HCT116 (cell line): Measurements from ENCODE around the gene EXOC4.

ENCODE experiments used
- CEBPB ChIP-seq: IDR thresholded peaks from 2 replicates; pipeline ENCODE4 v1.6.1; 2012; ENCODE audit warnings: low read depth
- ELF1 ChIP-seq: IDR thresholded peaks from 2 replicates; pipeline ENCODE4 v1.6.1; 2012; ENCODE audit warnings: low read depth, borderline replicate concordance
- EZH2 ChIP-seq: fragments of 200-600 bp; sonication (generic); IDR thresholded peaks from 2 replicates; pipeline ENCODE4 v1.6.1; 2017; ENCODE audit warnings: antibody characterized with exemption, mixed run types
- EZH2phosphoT487 ChIP-seq: fragments of 200-600 bp; IDR thresholded peaks from 2 replicates; pipeline ENCODE4 v1.6.1; 2018; ENCODE audit warnings: antibody characterized with exemption, borderline replicate concordance
- JUND ChIP-seq: IDR thresholded peaks from 2 replicates; pipeline ENCODE4 v1.6.1; 2012
- POLR2A ChIP-seq: IDR thresholded peaks from 2 replicates; pipeline ENCODE4 v1.7.0; 2011; ENCODE audit warnings: borderline replicate concordance; ENCODE audit not compliant: insufficient read depth, insufficient read length; ENCODE audit errors: extremely low read depth
- POLR2AphosphoS5 ChIP-seq: IDR thresholded peaks from 2 replicates; pipeline ENCODE4 v1.6.1; 2011; ENCODE audit warnings: mild to moderate bottlenecking, low read depth, low read length, moderate library complexity
- SP1 ChIP-seq: IDR thresholded peaks from 2 replicates; pipeline ENCODE4 v1.6.1; 2012; ENCODE audit warnings: low read depth
- SRF ChIP-seq: IDR thresholded peaks from 2 replicates; pipeline ENCODE4 v1.6.1; 2012; ENCODE audit warnings: low read depth
- TCF7L2 ChIP-seq: IDR thresholded peaks from 2 replicates; pipeline ENCODE4 v1.7.0; 2011; ENCODE audit warnings: borderline replicate concordance, inconsistent platforms; ENCODE audit not compliant: insufficient read depth, insufficient read length; ENCODE audit errors: extremely low read depth
- ZNF274 ChIP-seq: fragments of 200-500 bp; sonication (Bioruptor generic); IDR thresholded peaks from 2 replicates; pipeline ENCODE4 v1.6.1; 2014; ENCODE audit warnings: mild to moderate bottlenecking, low read depth, low read length, inconsistent platforms
- TF ChIP-seq, protein P1 (sequence below), 3 experiments: fragments of 200-600 bp in 1 of 3; sonication (generic) in 1 of 3; IDR thresholded peaks in 2 of 3; conservative IDR thresholded peaks in 1 of 3; 2 replicates each; pipeline ENCODE4 v1.5.1; 2012 to 2017; ENCODE audit warnings: low read depth in 2 of 3, low read length in 2 of 3, antibody characterized with exemption in 1 of 3, borderline replicate concordance in 1 of 3, control low read depth in 1 of 3, mild to moderate bottlenecking in 1 of 3, mixed read lengths in 1 of 3, mixed run types in 1 of 3, moderate library complexity in 1 of 3; ENCODE audit not compliant: insufficient read depth in 1 of 3
- TF ChIP-seq, protein P2 (sequence below): IDR thresholded peaks from 2 replicates; pipeline ENCODE4 v1.6.1; 2012; ENCODE audit warnings: low read depth

DNA sequence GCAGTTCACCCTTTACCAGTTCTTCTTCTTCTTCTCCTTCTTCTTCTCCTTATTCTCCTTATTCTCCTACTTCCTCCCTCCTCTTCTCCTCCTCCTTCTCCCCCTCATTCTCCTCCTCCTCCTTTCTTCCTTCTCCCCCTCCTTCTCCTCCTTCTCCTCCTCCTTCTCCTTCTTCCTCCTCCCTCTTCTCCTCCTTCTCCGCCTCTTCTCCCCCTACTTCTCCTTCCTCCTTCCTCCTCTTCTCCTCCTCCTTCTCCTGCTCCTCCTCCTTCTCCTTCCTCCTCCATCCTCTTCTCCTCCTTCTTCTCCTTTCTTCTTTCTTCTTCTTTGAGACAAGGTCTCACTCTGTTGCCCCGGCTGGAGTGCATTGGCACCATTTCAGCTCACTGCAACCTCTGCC is 816.3 kb downstream of the EXOC4 start:
- TF ChIP-seq, protein P1, sequence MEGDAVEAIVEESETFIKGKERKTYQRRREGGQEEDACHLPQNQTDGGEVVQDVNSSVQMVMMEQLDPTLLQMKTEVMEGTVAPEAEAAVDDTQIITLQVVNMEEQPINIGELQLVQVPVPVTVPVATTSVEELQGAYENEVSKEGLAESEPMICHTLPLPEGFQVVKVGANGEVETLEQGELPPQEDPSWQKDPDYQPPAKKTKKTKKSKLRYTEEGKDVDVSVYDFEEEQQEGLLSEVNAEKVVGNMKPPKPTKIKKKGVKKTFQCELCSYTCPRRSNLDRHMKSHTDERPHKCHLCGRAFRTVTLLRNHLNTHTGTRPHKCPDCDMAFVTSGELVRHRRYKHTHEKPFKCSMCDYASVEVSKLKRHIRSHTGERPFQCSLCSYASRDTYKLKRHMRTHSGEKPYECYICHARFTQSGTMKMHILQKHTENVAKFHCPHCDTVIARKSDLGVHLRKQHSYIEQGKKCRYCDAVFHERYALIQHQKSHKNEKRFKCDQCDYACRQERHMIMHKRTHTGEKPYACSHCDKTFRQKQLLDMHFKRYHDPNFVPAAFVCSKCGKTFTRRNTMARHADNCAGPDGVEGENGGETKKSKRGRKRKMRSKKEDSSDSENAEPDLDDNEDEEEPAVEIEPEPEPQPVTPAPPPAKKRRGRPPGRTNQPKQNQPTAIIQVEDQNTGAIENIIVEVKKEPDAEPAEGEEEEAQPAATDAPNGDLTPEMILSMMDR (IDR thresholded peaks at IDR 0.05 in 2 of 3, conservative IDR thresholded peaks at IDR 0.05 in 1 of 3; ENCODE audit: borderline replicate concordance in 1 of 3, insufficient read depth in 1 of 3, low read depth in 2 of 3, low read length in 2 of 3), result no peak
- no peak for TF ChIP-seq SP1
- no peak for TF ChIP-seq EZH2phosphoT487
- TF ChIP-seq ELF1, result no peak
- TF ChIP-seq JUND, result no peak
- no peak for TF ChIP-seq ZNF274
- TF ChIP-seq, protein P2, sequence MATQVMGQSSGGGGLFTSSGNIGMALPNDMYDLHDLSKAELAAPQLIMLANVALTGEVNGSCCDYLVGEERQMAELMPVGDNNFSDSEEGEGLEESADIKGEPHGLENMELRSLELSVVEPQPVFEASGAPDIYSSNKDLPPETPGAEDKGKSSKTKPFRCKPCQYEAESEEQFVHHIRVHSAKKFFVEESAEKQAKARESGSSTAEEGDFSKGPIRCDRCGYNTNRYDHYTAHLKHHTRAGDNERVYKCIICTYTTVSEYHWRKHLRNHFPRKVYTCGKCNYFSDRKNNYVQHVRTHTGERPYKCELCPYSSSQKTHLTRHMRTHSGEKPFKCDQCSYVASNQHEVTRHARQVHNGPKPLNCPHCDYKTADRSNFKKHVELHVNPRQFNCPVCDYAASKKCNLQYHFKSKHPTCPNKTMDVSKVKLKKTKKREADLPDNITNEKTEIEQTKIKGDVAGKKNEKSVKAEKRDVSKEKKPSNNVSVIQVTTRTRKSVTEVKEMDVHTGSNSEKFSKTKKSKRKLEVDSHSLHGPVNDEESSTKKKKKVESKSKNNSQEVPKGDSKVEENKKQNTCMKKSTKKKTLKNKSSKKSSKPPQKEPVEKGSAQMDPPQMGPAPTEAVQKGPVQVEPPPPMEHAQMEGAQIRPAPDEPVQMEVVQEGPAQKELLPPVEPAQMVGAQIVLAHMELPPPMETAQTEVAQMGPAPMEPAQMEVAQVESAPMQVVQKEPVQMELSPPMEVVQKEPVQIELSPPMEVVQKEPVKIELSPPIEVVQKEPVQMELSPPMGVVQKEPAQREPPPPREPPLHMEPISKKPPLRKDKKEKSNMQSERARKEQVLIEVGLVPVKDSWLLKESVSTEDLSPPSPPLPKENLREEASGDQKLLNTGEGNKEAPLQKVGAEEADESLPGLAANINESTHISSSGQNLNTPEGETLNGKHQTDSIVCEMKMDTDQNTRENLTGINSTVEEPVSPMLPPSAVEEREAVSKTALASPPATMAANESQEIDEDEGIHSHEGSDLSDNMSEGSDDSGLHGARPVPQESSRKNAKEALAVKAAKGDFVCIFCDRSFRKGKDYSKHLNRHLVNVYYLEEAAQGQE, result no peak
- TF ChIP-seq POLR2A, result no peak
- no peak for TF ChIP-seq EZH2
- no peak for TF ChIP-seq CEBPB
- TF ChIP-seq TCF7L2, result no peak
- TF ChIP-seq POLR2AphosphoS5, result no peak
- no peak for TF ChIP-seq SRF
